HG03571 (cell line): Measurements from ENCODE around the gene ST3GAL3.
A peak's percentile ranks its signal among the peaks of the same experiment; 100 is the strongest.

Experiments
- ATAC-seq: cut with Tn5 transposase; IDR thresholded peaks from one replicate; pipeline ENCODE4 v1.9.1; 2021; ENCODE audit not compliant: unreplicated experiment

ST3GAL3 gene, protein sequence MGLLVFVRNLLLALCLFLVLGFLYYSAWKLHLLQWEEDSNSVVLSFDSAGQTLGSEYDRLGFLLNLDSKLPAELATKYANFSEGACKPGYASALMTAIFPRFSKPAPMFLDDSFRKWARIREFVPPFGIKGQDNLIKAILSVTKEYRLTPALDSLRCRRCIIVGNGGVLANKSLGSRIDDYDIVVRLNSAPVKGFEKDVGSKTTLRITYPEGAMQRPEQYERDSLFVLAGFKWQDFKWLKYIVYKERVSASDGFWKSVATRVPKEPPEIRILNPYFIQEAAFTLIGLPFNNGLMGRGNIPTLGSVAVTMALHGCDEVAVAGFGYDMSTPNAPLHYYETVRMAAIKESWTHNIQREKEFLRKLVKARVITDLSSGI

DNA sequence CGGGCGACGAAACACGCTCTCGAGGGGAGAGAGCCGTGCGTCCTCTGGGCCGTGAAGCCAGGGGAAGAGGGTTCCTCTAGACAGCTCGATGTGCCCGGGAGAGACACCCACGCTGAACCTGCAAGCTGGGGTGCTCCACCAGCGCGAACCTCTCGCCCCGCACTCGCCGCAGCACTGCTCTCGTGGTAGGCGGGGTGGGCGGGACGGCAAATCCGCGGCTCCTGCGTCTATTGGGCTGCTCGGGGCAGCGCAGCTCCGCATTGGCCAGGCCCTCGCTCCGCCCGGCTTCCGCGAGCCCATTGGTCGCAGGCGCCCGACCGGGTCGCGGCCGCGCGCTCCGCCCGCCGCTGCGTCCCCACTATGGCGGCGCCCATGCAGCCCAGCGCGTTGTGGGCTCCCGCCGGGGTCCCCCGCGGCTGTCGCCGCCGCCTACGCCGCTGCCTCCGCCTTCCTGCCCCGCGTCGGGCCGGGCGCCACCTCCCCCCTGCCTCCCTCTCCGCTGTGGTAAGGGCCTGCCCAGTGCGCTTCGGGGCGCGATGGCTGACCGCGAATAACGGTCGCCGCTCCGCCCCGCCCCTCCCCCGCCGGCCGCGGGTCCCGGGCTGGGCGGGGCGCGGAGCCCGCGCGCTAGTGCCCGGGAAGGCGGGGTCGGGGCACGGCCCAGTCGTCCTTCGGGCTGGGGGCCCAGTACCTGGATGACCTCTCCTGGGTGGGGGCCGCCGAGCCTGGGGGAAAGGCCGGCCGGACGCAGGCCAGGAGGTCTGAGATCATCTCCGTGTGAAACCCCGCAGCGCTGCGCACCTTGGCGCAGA lies at the start of gene ST3GAL3:
ST3GAL3 (plus strand) TSS at position 347 of the 812 bp plus-strand sequence. CDS start 28,727 bp downstream, outside the sequence.
- ATAC-seq: peak; percentile 87

DNA sequence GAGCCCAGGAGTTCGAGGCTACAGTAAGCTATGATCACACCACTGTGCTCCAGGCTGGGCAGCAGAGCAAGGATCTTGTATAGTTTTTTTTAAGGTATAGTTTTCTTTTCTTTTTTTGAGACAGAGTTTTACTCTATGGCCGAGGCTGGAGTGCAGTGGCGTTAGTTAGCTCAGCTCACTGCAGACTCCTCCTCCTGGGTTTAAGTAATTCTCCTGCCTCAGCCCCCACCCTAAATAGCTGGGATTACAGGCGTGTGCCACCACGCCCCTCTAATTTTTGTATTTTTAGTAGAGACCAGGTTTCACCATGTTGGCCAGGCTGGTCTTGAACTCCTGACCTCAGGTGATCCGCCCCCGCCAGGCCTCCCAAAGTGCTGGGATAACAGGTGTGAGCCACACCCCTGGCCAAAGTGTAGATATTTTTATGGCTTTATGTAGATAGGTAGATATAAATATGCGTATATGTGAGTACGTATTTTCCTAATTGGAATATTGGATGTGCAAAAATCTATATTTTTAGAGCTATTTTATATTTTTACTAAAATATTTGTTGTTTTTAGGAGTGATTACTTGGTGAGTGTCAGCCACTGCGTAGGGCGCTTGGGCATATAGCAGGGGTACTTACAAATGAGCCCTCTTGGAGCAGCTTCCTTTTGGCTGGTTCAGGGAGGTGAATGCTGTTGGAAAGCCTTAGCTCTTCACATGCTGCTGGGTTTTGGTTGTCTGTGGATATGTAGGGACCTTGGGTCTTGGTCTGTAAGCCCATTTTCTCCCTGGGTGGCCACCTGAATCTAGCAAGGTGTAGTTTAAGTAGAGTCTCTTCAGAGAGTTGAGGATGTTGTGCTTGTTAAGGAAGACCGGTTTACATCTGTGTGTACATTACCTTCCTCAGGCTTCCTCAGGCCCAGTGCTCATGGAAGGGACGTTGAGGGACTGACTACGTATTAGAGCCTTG lies 47.8 kb upstream of the ST3GAL3 start:
- no peak for ATAC-seq

DNA sequence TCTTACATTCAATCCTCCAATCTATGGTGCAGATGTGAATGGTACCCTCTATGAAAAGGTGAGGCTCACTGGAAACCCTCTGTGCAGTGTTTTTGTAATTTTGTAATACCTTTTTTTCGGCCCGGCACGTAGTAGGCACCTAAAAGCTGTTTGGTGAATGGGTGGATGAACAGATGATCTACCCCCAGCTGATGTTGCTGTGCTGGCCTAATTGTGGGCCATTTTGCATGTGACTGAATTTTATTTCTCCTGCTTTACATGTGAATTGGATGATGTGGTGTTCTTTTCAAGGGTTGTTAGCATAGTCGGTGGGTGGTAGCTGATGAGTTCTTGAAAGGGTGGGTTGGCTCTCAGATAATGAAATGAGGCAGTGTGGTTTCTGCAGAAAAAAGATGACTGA lies 47.0 kb upstream of the ST3GAL3 start:
- no peak for ATAC-seq

DNA sequence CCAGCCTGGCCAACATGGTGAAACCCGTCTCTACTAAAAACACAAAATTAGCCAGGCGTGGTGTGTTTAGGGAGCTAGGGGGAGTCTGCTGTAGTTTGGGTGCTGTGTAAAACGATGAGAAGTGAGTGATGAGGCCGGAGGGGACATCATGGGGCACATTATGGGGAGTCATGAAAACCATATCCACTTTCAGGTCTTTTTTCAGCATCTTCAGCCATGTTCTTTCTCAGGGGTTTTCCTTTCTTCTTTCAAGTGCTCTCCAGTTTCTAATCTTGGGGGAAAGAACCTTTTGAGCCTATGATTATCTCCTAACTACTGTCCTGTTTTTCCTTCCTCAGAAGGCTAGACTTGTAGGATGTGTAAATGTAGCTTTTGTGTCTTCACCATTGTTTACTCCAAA lies 43.0 kb upstream of the ST3GAL3 start:
- no peak for ATAC-seq

DNA sequence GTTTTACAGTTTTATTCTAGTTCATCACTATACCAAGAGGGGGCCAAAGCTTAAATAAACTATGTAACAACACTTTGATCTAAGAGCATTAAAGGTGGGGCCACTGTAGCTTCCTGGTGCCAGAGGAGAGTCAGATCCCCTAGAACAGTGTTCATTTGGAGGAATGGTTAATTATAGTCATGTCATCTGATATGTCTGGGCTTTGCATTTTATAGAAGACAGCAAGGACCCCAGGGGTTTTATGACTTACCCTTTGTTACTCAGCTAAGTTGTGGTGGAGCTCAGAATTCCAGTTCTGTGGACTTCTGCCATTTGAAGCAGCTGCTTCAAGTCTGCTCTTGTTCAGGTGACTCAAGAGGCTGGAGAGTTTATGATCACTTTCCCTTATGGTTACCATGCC lies 40.7 kb upstream of the ST3GAL3 start:
- no peak for ATAC-seq

DNA sequence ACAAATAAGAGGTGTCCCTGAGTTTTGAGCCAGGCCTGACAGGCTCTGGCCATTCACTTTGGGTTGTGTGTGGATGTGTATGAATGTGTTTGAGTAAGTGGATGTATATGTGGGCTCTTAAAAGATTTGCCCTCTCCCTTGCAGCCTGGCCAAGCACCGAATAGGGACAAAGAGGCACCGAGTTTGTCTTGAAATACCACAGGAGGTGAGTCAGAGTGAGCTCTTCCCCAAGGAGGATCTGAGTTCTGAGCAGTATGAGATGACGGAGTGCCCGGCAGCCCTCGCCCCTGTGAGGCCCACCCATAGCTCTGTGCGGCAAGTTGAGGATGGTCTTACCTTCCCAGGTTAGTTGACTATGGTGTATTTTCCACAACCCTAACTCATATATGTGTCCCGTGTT lies 38.4 kb upstream of the ST3GAL3 start:
- ATAC-seq: no peak

DNA sequence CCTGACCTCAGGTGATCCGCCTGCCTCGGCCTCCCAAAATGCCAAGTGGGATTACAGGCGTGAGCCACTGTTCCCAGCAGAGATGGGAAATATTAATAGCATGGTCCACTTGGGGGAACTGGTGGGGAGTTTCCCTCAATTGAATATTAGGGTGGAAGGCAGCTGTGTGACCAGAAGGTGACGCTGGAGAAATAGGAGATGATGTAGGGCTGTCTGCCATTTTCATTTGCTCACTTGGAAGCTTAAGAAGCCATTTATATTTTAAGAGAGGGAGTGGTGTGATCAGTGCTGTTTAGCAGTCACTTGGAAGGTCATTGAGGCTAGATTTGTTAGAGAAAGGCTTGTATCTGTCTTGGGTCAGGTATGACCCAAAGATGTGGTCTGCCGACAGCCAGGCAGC lies 37.5 kb upstream of the ST3GAL3 start:
- ATAC-seq: no peak

DNA sequence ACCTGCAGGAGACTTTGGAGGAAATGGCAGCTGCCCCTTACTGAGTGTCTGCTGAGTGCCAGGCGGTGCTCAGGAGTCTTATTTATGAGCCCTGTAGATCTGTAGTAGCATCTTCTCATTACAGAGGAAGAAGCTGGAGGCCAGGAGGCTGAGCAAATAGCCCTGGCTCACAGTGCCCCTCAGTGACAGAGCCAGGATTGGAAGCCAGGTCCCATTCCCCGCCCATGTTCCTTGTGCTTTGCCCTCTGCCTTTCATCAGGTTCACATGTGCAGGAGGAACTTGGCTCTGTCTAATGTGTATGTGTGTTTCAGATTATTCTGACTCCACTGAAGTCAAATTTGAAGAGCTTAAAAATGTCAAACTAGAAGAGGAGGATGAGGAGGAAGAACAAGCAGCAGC lies 36.1 kb upstream of the ST3GAL3 start:
- no peak for ATAC-seq

DNA sequence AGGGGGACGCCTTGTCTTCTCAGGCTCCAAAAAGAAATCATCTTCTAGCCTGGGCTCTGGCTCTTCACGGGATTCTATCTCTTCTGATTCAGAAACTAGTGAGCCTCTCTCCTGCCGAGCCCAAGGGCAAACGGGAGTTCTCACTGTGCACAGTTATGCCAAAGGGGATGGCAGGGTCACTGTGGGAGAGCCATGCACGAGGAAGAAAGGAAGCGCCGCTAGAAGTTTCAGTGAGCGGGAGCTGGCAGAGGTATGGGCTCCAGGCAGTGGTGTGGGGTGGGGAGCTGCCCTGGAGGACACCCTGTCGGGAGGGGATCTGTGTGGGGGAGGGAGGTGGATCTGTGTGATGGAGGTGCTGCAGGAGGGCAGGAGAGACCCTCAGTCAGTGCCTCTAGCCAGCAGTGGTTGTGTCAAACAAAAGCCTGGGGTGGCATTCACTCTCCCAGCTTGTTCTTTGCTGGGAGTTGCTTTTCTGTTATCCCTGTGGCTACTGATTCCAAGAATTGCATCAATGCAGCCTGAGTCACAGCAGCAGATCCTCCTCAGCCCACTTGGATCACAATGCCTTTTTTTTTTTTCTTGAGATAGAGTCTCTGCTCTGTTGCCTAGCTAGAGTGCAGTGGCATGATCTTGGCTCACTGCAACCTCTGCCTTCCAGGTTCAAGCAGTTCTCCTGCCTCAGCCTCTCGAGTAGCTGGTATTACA lies 35.6 kb upstream of the ST3GAL3 start:
- no peak for ATAC-seq

DNA sequence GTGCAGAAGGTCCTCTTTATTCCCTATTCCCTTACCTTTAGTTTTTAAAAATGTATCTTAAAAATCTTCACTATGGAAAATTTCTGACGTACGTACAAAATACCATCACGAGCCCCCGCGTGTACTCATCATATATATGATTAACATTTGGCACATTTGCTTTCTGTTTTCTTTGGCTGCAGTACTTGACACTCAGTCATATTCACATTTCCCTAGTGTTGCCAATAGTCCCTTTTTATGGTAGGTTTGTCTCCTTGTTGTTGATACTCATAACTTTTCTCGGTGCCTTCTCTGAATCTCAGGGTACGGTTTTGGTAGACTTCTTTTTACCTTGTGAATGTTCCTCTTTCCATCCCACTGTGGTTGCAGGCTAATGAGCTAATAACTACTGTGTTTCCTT lies 34.1 kb upstream of the ST3GAL3 start:
- ATAC-seq: no peak

DNA sequence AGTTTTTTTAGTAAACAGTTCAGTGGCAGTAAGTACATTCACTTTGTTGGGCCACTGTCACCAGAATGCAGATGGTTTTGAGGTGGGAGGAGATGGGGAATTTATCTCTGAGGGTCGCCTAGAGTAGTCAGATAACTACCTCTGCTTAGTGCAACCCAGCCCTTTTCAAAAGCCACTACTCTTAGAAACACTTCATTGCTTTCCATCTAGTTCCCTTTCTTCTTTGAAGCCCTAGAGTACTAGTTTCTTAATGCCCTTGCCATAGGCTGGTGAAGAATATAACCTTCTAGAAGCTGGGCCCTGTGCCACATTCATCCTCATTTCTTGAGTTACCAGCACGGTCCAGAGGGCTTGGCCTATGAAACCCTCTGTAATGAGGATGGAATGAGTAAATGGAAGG lies 28.4 kb upstream of the ST3GAL3 start:
- no peak for ATAC-seq

DNA sequence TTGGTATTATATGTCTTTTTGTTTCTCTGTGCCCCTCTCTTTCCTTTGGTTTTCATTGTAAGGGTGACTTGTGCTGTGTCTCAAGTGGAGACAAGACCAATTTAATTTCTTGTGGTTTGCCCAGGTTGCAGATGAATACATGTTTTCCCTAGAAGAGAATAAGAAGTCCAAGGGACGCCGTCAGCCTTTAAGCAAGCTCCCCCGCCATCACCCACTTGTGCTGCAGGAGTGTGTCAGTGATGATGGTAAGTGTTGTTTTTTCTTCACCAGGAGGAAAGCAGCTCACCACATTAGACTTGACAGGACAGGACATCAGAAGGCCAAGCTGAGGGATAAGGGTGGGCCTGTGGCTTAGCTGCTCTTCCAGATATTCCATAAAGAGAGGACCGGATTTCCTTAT lies 23.8 kb upstream of the ST3GAL3 start:
- ATAC-seq: no peak

DNA sequence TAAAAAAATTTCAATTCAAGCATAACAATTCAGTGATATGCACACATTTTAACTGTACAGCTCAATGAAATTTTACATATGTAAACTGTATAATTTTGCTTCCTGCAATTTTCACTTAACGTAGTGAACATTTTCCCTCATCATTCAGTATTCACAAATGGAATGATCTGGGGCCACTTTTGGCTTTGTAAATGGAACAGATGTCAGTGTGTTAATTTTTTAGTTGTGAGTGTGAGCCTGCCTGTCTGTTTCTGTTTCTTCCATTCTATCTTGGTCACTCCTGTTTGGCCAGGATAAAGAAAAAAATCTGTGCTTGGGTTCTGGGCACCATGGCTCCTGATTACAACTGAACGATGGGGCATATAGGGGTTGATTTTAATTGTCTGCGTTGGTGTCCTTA lies 20.5 kb upstream of the ST3GAL3 start:
- ATAC-seq: no peak

DNA sequence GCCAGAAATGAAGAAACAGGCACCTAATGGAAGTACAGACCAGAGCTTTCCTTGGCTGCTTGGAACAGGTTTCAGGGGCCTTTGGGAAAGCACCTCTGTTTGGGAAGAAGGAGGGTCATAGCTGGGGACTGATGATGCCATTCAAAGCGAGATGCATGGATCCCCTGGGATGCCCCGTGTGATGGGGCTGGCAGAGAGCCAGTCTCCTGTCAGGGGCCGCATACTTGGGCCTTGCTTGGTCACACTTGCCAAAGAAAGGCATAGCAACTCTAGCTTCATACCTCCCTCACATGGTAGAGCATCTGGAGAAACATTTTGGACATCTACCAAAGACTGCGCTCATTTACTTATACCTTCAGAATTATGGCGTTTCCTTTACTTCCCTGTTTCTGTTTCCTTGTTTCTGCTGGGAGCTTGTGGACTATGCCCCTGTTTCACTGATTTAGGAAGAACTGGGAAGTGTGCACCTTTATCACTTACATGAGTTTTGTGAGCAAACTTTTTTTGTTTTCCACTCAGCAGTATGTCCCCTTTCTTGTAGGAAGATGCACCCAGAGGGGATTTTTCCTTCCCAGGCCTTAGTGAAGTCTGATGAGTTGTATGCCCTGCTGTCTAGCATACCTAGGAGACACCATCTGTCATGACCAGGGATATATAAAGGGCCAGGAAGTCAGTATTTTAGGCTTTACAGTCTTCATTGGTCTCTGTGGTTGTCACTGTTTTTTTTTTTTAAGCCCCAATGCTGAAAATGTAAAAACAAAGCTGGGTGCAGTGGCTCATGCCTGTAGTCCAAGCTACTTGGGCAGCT lies 19.8 kb upstream of the ST3GAL3 start:
- no peak for ATAC-seq

DNA sequence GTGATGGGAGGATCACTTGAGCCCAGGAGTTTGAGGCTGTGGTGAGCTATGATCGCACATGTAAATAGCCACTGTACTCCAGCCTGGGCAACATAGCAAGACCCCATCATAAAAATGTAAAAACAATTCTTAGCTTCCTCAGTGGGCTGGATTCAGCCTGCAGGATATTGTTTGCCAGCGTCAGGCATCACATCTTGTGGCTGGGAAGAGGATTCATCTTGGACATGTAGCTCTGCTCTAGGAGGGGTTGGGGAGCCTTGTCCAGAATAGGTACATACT lies 19.3 kb upstream of the ST3GAL3 start:
- ATAC-seq: no peak

DNA sequence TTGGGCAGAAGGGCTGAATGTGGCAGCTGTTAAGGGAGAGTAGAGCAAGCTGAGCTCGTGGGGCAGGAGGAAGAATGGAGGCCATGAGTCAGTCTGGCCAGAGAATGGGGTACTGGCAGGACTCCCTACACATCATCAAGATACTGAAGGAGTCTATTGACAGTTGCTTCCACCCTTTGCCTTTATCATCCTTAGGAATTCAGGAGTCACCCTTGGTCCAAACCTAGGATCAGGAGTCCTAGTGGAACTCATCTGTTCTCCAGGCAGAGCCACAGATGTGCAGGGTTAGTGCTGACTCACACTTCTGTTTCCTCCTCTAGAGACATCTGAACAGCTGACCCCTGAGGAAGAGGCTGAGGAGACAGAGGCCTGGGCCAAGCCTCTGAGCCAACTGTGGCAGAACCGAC lies 18.7 kb upstream of the ST3GAL3 start:
- no peak for ATAC-seq

DNA sequence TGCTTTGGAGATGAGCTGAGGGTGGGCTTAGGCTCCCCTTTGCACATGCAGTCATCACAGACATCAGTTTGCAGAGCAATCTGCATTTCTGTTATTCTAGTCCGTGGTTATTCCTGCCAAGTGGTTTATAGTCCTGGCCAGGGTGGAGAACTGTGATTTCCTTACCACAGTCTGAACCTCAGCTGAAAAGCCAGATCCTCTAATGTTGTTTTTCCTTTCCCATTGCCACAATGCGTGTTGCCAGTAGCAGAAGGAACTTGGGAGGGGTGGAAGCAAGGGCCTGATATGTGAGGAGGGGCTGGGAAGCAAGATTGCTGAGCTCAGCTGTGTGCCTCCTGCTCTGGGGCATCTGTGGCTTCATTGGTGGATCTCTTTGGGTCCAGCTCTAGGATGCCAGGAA lies 18.0 kb upstream of the ST3GAL3 start:
- ATAC-seq: no peak

DNA sequence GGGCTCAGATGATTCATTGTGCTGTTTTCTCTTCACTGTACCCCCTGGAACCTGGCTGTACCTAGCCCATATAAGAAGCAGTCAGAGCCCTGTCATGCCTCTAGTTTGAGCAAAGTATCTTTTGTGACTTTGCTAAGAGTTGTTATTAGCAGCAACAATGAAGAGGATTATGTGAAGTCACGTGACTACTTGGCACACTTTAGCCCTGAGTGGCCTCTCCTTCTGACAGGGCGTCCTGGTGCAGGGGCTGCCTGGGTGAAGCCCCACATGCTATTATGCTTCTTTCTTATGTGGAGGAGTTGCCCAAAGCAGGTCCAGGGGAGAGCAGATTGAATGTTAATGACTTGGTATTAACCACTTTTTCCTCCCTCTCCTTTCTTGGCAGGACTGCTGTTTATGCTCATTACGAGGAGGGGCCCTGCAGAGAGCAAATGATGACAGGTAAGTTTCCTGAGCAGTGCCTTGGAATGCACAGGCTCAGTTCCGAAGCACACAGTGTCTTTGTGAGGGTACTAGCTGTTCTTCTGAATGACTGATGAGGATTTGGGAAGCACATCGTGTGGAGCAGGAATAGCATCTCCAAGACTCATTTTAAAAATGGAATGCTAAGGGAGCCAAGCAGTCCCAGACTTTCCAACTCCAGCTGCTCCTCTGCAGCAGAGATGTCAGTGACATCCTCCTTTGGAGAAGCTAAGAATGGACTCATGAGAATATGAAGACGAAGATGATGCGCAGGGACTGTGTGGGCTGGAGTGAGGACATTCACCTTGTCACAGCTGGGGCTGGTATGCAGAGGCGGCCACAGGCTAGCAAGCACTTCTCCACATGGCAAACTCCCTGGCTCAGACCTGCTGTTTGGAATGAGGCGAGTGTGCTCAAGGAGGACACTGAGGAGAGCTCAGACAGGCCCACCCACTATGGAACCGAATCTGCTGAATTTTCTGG lies 15.2 kb upstream of the ST3GAL3 start:
- no peak for ATAC-seq

DNA sequence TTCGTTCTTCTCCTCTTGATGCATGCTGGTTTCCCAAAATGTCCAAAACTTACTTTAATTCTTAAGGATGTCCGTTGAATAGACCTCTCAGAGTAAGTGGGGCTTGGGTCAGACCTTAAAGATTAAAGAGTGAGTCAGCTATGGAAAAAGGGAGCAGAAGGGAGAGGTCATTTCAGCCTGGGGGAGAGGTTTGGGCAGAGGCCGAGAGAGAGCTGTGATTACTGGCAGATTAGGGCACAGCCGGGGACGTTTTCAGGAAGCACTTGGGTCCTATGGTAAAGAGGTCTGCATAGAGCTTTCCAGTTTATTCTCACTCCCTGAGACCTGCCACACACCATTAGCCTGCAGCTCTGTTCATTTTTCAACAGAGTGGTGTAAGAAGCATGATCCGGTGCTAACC lies 14.0 kb upstream of the ST3GAL3 start:
- no peak for ATAC-seq
